ENCODE data around the gene TINCR. TPM values are rescaled to one million over a fixed set of nuclear protein-coding genes. Genes with fewer than 3 reads are reported as not detected.
A peak's percentile ranks its signal among the peaks of the same experiment; 100 is the strongest.

TINCR gene
- total RNA-seq, 6 experiments from 2014 or later = 0.44 TPM; not detected in 5

GRCh38 chr19:5534787-5535586 is 32.8 kb downstream of the TINCR start:
- WGBS (ENCODE audit: insufficient coverage, low coverage, low lambda C conversion rate, missing lambda C conversion rate) = 57% methylated on average over 8 of the region's 9 CpGs
- intact Hi-C loops (cut with DNase I) = no loop called here
- ATAC-seq (no peak), DNase-seq (no peak)
- Histone ChIP-seq H3K27me3 (no peaks in the 10 kb centered on the region), H3K27ac (no peak overlapping the region), H3K9me3 (peaks cover 0 to 10% (median 0%) of the 10 kb centered on the region in 4 donors), H3K4me1 (no peaks in the 10 kb centered on the region), H3K36me3 (no peaks in the 10 kb centered on the region), H3K4me3 (no peak overlapping the region)
- TF ChIP-seq POLR2A (IDR thresholded peaks at IDR 0.05) (no peak), CTCF (IDR thresholded peaks at IDR 0.05) (peak; percentile 10 to 33 (median 18))

- ATAC-seq (no peak), DNase-seq (no peak)
- Histone ChIP-seq H3K4me1 (no peaks in the 10 kb centered on the region), H3K27ac (no peak overlapping the region), H3K27me3 (no peaks in the 10 kb centered on the region), H3K9me3 (peaks cover 0 to 10% (median 0%) of the 10 kb centered on the region in 4 donors), H3K36me3 (no peaks in the 10 kb centered on the region), H3K4me3 (no peak overlapping the region)
- TF ChIP-seq CTCF (IDR thresholded peaks at IDR 0.05) (no peak), POLR2A (IDR thresholded peaks at IDR 0.05) (no peak)
- intact Hi-C loops (cut with DNase I) = no loop called here
- WGBS (ENCODE audit: insufficient coverage, low coverage, low lambda C conversion rate, missing lambda C conversion rate) = 82% methylated on average over 2 of the region's 3 CpGs
These were observed 34.5 kb downstream of the TINCR start for GRCh38 chr19:5533257-5533656.

GRCh38 chr19:5530701-5531100 is 37.1 kb downstream of the TINCR start:
- Histone ChIP-seq H3K36me3 (no peaks in the 10 kb centered on the region), H3K27me3 (no peaks in the 10 kb centered on the region), H3K9me3 (peaks cover 0 to 10% (median 0%) of the 10 kb centered on the region in 4 donors), H3K4me1 (no peaks in the 10 kb centered on the region), H3K4me3 (no peak overlapping the region), H3K27ac (no peak overlapping the region)
- intact Hi-C loops (cut with DNase I) = no loop called here
- ATAC-seq = no peak
- DNase-seq = no peak
- no peak for TF ChIP-seq CTCF (IDR thresholded peaks at IDR 0.05)
- no peak for TF ChIP-seq POLR2A (IDR thresholded peaks at IDR 0.05)
- WGBS (ENCODE audit: insufficient coverage, low coverage, low lambda C conversion rate, missing lambda C conversion rate) = 82% methylated on average over 9 of the region's 11 CpGs

- Histone ChIP-seq H3K27me3 (no peaks in the 10 kb centered on the region), H3K36me3 (no peaks in the 10 kb centered on the region), H3K9me3 (no peaks in the 10 kb centered on the region), H3K4me1 (no peaks in the 10 kb centered on the region), H3K27ac (no peak overlapping the region), H3K4me3 (no peak overlapping the region)
- intact Hi-C loops (cut with DNase I) = no loop called here
- ATAC-seq (no peak), DNase-seq (no peak)
- WGBS (ENCODE audit: insufficient coverage, low coverage, low lambda C conversion rate, missing lambda C conversion rate) = 40% methylated on average over 1 of the region's 6 CpGs
- TF ChIP-seq CTCF (IDR thresholded peaks at IDR 0.05) (no peak), POLR2A (IDR thresholded peaks at IDR 0.05) (no peak)
These were observed 41.1 kb downstream of the TINCR start for GRCh38 chr19:5526691-5527090.

Measured in right lobe of liver (tissue), 6 donors.